Neutrophil (primary cell): ENCODE data around the gene CES4A.

ENCODE experiments used
- H3K27ac ChIP-seq: fragments of 200-600 bp; sonication (generic); 2 replicates; pipeline ENCODE4 v1.5.1; 2016; ENCODE audit warnings: mild to moderate bottlenecking, moderate library complexity
- H3K27me3 ChIP-seq: fragments of 200-600 bp; sonication (generic); 2 replicates; pipeline ENCODE4 v1.6.0; 2016; ENCODE audit warnings: mild to moderate bottlenecking
- H3K36me3 ChIP-seq: fragments of 200-600 bp; sonication (generic); 2 replicates; pipeline ENCODE4 v1.5.1; 2017
- H3K4me1 ChIP-seq, 2 experiments: fragments of 200-600 bp in 1 of 2; sonication (generic) in 1 of 2; 1 replicate in 1 of 2; 2 replicates in 1 of 2; pipeline versions ENCODE4 v1.5.1 to v1.6.1; 2013 to 2016; ENCODE audit warnings: low read depth in 1 of 2, low read length in 1 of 2, mild to moderate bottlenecking in 1 of 2, moderate library complexity in 1 of 2; ENCODE audit not compliant: control insufficient read depth in 1 of 2, insufficient read depth in 1 of 2
- H3K4me3 ChIP-seq, 2 experiments: fragments of 200-600 bp in 1 of 2; sonication (generic) in 1 of 2; 1 replicate in 1 of 2; 2 replicates in 1 of 2; pipeline ENCODE4 v1.5.1; 2013 to 2016; ENCODE audit warnings: low read depth in 1 of 2, low read length in 1 of 2, mild to moderate bottlenecking in 1 of 2, moderate library complexity in 1 of 2
- H3K9me3 ChIP-seq: fragments of 200-600 bp; sonication (generic); 2 replicates; pipeline ENCODE4 v1.5.1; 2016
- TF ChIP-seq, protein P1 (sequence below): fragments of 200-600 bp; sonication (generic); IDR thresholded peaks from 2 replicates; pipeline ENCODE4 v1.5.1; 2016; ENCODE audit warnings: antibody characterized with exemption

The CES4A gene

GRCh38 chr16:66988197-66988788, at the start of gene CES4A:
TSS of gene CES4A (plus strand) at chr16:66988589. CDS start at chr16:66988773, 184 bp downstream.
- Histone ChIP-seq H3K36me3 (no peaks in the 10 kb centered on the region), H3K4me1 (no peaks in the 10 kb centered on the region), H3K27ac (no peak within 1 kb of the TSS), H3K4me3 (no peak within 1 kb of the TSS), H3K9me3 (no peaks in the 10 kb centered on the region), H3K27me3 (no peaks in the 10 kb centered on the region)
- TF ChIP-seq, protein P1, sequence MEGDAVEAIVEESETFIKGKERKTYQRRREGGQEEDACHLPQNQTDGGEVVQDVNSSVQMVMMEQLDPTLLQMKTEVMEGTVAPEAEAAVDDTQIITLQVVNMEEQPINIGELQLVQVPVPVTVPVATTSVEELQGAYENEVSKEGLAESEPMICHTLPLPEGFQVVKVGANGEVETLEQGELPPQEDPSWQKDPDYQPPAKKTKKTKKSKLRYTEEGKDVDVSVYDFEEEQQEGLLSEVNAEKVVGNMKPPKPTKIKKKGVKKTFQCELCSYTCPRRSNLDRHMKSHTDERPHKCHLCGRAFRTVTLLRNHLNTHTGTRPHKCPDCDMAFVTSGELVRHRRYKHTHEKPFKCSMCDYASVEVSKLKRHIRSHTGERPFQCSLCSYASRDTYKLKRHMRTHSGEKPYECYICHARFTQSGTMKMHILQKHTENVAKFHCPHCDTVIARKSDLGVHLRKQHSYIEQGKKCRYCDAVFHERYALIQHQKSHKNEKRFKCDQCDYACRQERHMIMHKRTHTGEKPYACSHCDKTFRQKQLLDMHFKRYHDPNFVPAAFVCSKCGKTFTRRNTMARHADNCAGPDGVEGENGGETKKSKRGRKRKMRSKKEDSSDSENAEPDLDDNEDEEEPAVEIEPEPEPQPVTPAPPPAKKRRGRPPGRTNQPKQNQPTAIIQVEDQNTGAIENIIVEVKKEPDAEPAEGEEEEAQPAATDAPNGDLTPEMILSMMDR: no peak

DNA sequence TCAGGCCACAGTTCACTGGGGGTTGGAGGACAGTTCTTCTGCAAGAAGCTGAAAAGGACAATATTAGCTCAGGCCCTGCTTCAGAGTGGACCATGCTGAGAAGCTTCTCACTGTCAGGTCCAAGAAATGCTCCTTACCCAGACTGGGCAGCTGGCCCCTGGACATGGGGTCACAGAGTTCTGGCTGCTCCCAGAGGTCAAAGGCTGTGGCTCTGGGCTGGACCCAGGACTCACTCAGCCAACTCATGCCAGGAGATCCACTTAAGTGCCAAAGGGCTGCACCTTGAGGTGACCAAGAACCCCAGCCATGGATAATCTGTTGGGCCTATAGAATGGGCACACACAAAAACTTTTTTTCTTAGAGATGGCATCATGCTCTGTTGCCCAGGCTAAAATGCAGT, 49.0 kb upstream of the CES4A start:
- H3K36me3 ChIP-seq: peaks cover 61% of the 10 kb centered on the region
- no peak overlapping the region for H3K27ac ChIP-seq
- H3K9me3 ChIP-seq: no peaks in the 10 kb centered on the region
- H3K27me3 ChIP-seq: no peaks in the 10 kb centered on the region
- H3K4me3 ChIP-seq: no peak overlapping the region
- TF ChIP-seq, protein P1: no peak
- peaks cover 12 to 13% of the 10 kb centered on the region in 2 experiments for H3K4me1 ChIP-seq

DNA sequence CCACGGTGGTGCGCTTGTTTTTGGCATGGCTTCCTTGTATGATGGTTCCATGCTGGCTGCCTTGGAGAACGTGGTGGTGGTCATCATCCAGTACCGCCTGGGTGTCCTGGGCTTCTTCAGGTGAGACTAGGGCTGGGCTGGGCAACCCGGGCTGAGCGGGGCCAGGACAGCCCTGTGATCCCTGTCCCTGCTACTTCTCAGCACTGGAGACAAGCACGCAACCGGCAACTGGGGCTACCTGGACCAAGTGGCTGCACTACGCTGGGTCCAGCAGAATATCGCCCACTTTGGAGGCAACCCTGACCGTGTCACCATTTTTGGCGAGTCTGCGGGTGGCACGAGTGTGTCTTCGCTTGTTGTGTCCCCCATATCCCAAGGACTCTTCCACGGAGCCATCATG, 48.2 kb upstream of the CES4A start:
- H3K27me3 ChIP-seq: no peaks in the 10 kb centered on the region
- H3K4me3 ChIP-seq: no peak overlapping the region
- H3K9me3 ChIP-seq: no peaks in the 10 kb centered on the region
- H3K36me3 ChIP-seq: peaks cover 61% of the 10 kb centered on the region
- H3K4me1 ChIP-seq: peaks cover 8 to 10% of the 10 kb centered on the region in 2 experiments
- H3K27ac ChIP-seq: no peak overlapping the region
- TF ChIP-seq, protein P1: no peak

- TF ChIP-seq, protein P1: no peak
- Histone ChIP-seq H3K27ac (no peak overlapping the region), H3K36me3 (peaks cover 61% of the 10 kb centered on the region), H3K27me3 (peaks cover 16% of the 10 kb centered on the region), H3K4me3 (no peak overlapping the region), H3K4me1 (peaks cover 10 to 11% of the 10 kb centered on the region in 2 experiments), H3K9me3 (no peaks in the 10 kb centered on the region)
Measured at GRCh38 chr16:66942981-66943380, 45.4 kb upstream of the CES4A start.

- Histone ChIP-seq H3K27ac (no peak overlapping the region), H3K4me3 (no peak overlapping the region), H3K27me3 (peaks cover 22% of the 10 kb centered on the region), H3K36me3 (peaks cover 55% of the 10 kb centered on the region), H3K9me3 (no peaks in the 10 kb centered on the region), H3K4me1 (peaks cover 16% of the 10 kb centered on the region in 2 experiments)
- TF ChIP-seq, protein P1: no peak
Measured at GRCh38 chr16:66943426-66944053, 44.8 kb upstream of the CES4A start.
